ENCODE data around the gene PGBD1. TPM values are rescaled to one million over a fixed set of nuclear protein-coding genes. Genes with fewer than 3 reads are reported as not detected.

Gene PGBD1
- total and polyA plus RNA-seq, 2 of the 13 experiments (the other 11 are each of a cell fraction or from before 2014, with no cell fraction given) = 3.6 to 6.9 TPM

- TF ChIP-seq, protein P1, sequence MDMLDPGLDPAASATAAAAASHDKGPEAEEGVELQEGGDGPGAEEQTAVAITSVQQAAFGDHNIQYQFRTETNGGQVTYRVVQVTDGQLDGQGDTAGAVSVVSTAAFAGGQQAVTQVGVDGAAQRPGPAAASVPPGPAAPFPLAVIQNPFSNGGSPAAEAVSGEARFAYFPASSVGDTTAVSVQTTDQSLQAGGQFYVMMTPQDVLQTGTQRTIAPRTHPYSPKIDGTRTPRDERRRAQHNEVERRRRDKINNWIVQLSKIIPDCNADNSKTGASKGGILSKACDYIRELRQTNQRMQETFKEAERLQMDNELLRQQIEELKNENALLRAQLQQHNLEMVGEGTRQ (IDR thresholded peaks at IDR 0.05; ENCODE audit: low read depth, low read length) = no peak
- TF ChIP-seq, protein P1 (CRISPR knock-in tag; IDR thresholded peaks at IDR 0.05; ENCODE audit: borderline replicate concordance) = peak; percentile 40; the same call in 1 of the 2 replicates
- TF ChIP-seq IKZF1 (IDR thresholded peaks at IDR 0.05) (no peak), EP300 (IDR thresholded peaks at IDR 0.05; ENCODE audit: low read depth in 2 of 2, low read length in 2 of 2) (no peak), EP300 (CRISPR knock-in tag; IDR thresholded peaks at IDR 0.05; ENCODE audit: borderline replicate concordance) (no peak), ELF4 (CRISPR knock-in tag; IDR thresholded peaks at IDR 0.05; ENCODE audit: borderline replicate concordance) (no peak), TCF12 (IDR thresholded peaks at IDR 0.05) (no peak), TCF12 (CRISPR knock-in tag; IDR thresholded peaks at IDR 0.05) (no peak), ZSCAN31 (CRISPR knock-in tag; IDR thresholded peaks at IDR 0.05; ENCODE audit: low read depth) (0 out of 2 replicates have a peak, but pooled peaks have one; percentile 2), SMAD9 (CRISPR knock-in tag; IDR thresholded peaks at IDR 0.05) (no peak), ZNF24 (IDR thresholded peaks at IDR 0.05) (no peak), ZNF703 (CRISPR knock-in tag; IDR thresholded peaks at IDR 0.05; ENCODE audit: borderline replicate concordance) (no peak), ZNF770 (CRISPR knock-in tag; IDR thresholded peaks at IDR 0.05) (no peak), RFXAP (CRISPR knock-in tag; IDR thresholded peaks at IDR 0.05; ENCODE audit: borderline replicate concordance) (no peak), MTF2 (CRISPR knock-in tag; IDR thresholded peaks at IDR 0.05; ENCODE audit: borderline replicate concordance) (0 out of 2 replicates have a peak, but pooled peaks have one; percentile 57), IKZF4 (CRISPR knock-in tag; IDR thresholded peaks at IDR 0.05; ENCODE audit: borderline replicate concordance, low read depth, not compliant biosample characterization) (no peak), ZNF615 (CRISPR knock-in tag; IDR thresholded peaks at IDR 0.05; ENCODE audit: borderline replicate concordance) (no peak), CEBPG (CRISPR knock-in tag; IDR thresholded peaks at IDR 0.05) (no peak), ZNF839 (CRISPR knock-in tag; IDR thresholded peaks at IDR 0.05; ENCODE audit: borderline replicate concordance) (no peak), GMEB2 (CRISPR knock-in tag; IDR thresholded peaks at IDR 0.05; ENCODE audit: low read depth) (no peak), NFE2L2 (IDR thresholded peaks at IDR 0.05; ENCODE audit: low read length) (no peak)
- TF ChIP-seq, protein P2, sequence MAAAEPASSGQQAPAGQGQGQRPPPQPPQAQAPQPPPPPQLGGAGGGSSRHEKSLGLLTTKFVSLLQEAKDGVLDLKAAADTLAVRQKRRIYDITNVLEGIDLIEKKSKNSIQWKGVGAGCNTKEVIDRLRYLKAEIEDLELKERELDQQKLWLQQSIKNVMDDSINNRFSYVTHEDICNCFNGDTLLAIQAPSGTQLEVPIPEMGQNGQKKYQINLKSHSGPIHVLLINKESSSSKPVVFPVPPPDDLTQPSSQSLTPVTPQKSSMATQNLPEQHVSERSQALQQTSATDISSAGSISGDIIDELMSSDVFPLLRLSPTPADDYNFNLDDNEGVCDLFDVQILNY (CRISPR knock-in tag; conservative IDR thresholded peaks at IDR 0.05) = no peak
- TF ChIP-seq, protein P3, sequence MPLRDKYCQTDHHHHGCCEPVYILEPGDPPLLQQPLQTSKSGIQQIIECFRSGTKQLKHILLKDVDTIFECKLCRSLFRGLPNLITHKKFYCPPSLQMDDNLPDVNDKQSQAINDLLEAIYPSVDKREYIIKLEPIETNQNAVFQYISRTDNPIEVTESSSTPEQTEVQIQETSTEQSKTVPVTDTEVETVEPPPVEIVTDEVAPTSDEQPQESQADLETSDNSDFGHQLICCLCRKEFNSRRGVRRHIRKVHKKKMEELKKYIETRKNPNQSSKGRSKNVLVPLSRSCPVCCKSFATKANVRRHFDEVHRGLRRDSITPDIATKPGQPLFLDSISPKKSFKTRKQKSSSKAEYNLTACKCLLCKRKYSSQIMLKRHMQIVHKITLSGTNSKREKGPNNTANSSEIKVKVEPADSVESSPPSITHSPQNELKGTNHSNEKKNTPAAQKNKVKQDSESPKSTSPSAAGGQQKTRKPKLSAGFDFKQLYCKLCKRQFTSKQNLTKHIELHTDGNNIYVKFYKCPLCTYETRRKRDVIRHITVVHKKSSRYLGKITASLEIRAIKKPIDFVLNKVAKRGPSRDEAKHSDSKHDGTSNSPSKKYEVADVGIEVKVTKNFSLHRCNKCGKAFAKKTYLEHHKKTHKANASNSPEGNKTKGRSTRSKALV (CRISPR knock-in tag; IDR thresholded peaks at IDR 0.05) = no peak
Observed at GRCh38 chr6:28335040-28335563, 53.7 kb downstream of the PGBD1 start (continued).

Data from HepG2 (cell line).